ENCODE data around the gene TRIM37.
A peak's percentile ranks its signal among the peaks of the same experiment; 100 is the strongest.

Gene TRIM37

GRCh38 chr17:59110973-59111372 lies 4.3 kb upstream of the TRIM37 start:
- no peak overlapping the region for H3K4me3 ChIP-seq (ENCODE audit: low read depth, low read length)
- TF ChIP-seq CTCF (IDR thresholded peaks at IDR 0.05; ENCODE audit: low read depth, low read length, missing control alignments), result no peak
- no peak for DNase-seq (ENCODE audit: low read depth)

- no peak for DNase-seq (ENCODE audit: low read depth)
- H3K4me3 ChIP-seq (ENCODE audit: low read depth, low read length), result no peak overlapping the region
- TF ChIP-seq CTCF (IDR thresholded peaks at IDR 0.05; ENCODE audit: low read depth, low read length, missing control alignments), result no peak
Observed at GRCh38 chr17:59108400-59109102, 1.9 kb upstream of the TRIM37 start.

GRCh38 chr17:59107306-59107670 lies 608 bp upstream of the TRIM37 start:
- H3K4me3 ChIP-seq (ENCODE audit: low read depth, low read length), result peak overlapping the region; percentile 80
- no peak for TF ChIP-seq CTCF (IDR thresholded peaks at IDR 0.05; ENCODE audit: low read depth, low read length, missing control alignments)
- no peak for DNase-seq (ENCODE audit: low read depth)

- H3K4me3 ChIP-seq (ENCODE audit: low read depth, low read length), result peak overlapping the region; percentile 80
- DNase-seq (ENCODE audit: low read depth), result no peak
- no peak for TF ChIP-seq CTCF (IDR thresholded peaks at IDR 0.05; ENCODE audit: low read depth, low read length, missing control alignments)
Observed at GRCh38 chr17:59105852-59106462, 723 bp downstream of the TRIM37 start.

GRCh38 chr17:59101178-59101577 lies 5.5 kb downstream of the TRIM37 start:
- no peak for DNase-seq (ENCODE audit: low read depth)
- no peak for TF ChIP-seq CTCF (IDR thresholded peaks at IDR 0.05; ENCODE audit: low read depth, low read length, missing control alignments)
- no peak overlapping the region for H3K4me3 ChIP-seq (ENCODE audit: low read depth, low read length)

- DNase-seq (ENCODE audit: low read depth), result no peak
- H3K4me3 ChIP-seq (ENCODE audit: low read depth, low read length), result no peak overlapping the region
- TF ChIP-seq CTCF (IDR thresholded peaks at IDR 0.05; ENCODE audit: low read depth, low read length, missing control alignments), result no peak
Observed at GRCh38 chr17:59097876-59098275, 8.8 kb downstream of the TRIM37 start.

All from GM12864 (cell line).